Activated T-cell treated with anti-CD3 and anti-CD28 coated beads, Interleukin-2, amount 50 U/mL, for 24 hours (primary cell): ENCODE data around the gene OGDH.
"Not testable (repeated sequence)": the region's sequence is repeated elsewhere in the genome, so short reads cannot be mapped to it uniquely, and the experiment has no call there.

Experiments
- DNase-seq: peaks from one replicate; pipeline ENCODE4 v3.0.0-alpha.2; 2020
- H3K27ac Mint-ChIP-seq: 2 replicates; pipeline ENCODE4 v1.8.0; 2020; ENCODE audit warnings: mild to moderate bottlenecking, mixed read lengths
- H3K27me3 Mint-ChIP-seq: 2 replicates; pipeline ENCODE4 v1.8.0; 2020; ENCODE audit warnings: mixed read lengths
- H3K36me3 Mint-ChIP-seq: 2 replicates; pipeline ENCODE4 v1.8.0; 2020; ENCODE audit warnings: low read depth, mixed read lengths
- H3K4me1 Mint-ChIP-seq: 2 replicates; pipeline ENCODE4 v1.8.0; 2020; ENCODE audit warnings: low read depth, mixed read lengths
- H3K4me3 Mint-ChIP-seq: 2 replicates; pipeline ENCODE4 v1.8.0; 2020; ENCODE audit warnings: mild to moderate bottlenecking, moderate library complexity, mixed read lengths
- H3K9me3 Mint-ChIP-seq: 2 replicates; pipeline ENCODE4 v1.8.0; 2020; ENCODE audit warnings: mixed read lengths

Gene OGDH

DNA sequence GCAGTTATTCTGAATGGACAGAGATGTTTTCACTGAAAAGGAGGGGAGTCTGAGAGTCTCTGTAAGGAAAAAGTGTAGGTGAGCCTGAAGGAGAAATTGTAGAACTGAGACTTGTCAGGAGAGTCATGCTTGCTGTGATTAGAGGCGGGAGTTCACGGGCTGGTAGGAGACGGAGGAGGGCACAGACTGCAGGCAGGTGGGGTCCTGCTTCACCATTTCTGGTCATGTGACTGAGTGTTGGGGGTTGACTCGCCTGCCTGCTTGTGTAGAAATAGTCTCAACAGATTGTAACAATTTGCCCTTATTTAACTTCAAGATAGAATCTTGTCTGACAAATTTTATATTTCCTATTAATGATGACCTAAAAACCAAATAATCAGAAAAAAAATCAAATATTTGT is 70.3 kb downstream of the OGDH start:
- no peak overlapping the region for H3K4me3 Mint-ChIP-seq
- no peak for DNase-seq
- no peaks in the 10 kb centered on the region for H3K4me1 Mint-ChIP-seq
- no peaks in the 10 kb centered on the region for H3K9me3 Mint-ChIP-seq
- H3K36me3 Mint-ChIP-seq: peaks cover 85% of the 10 kb centered on the region
- H3K27ac Mint-ChIP-seq: no peak overlapping the region
- no peaks in the 10 kb centered on the region for H3K27me3 Mint-ChIP-seq

GRCh38 chr7:44678101-44678470 is 71.7 kb downstream of the OGDH start:
- H3K27me3 Mint-ChIP-seq: no peaks in the 10 kb centered on the region
- H3K4me3 Mint-ChIP-seq: no peak overlapping the region
- H3K27ac Mint-ChIP-seq: peak overlapping the region; percentile 51
- no peaks in the 10 kb centered on the region for H3K9me3 Mint-ChIP-seq
- DNase-seq: no peak
- H3K4me1 Mint-ChIP-seq: no peaks in the 10 kb centered on the region
- H3K36me3 Mint-ChIP-seq: peaks cover 90% of the 10 kb centered on the region

GRCh38 chr7:44678471-44679179 is 72.2 kb downstream of the OGDH start:
- no peak for DNase-seq
- no peaks in the 10 kb centered on the region for H3K4me1 Mint-ChIP-seq
- no peaks in the 10 kb centered on the region for H3K9me3 Mint-ChIP-seq
- no peaks in the 10 kb centered on the region for H3K27me3 Mint-ChIP-seq
- H3K4me3 Mint-ChIP-seq: no peak overlapping the region
- peaks cover 91% of the 10 kb centered on the region for H3K36me3 Mint-ChIP-seq
- H3K27ac Mint-ChIP-seq: peak overlapping the region; percentile 12

GRCh38 chr7:44681645-44682044 is 75.2 kb downstream of the OGDH start:
- H3K9me3 Mint-ChIP-seq: no peaks in the 10 kb centered on the region
- H3K4me1 Mint-ChIP-seq: no peaks in the 10 kb centered on the region
- H3K27ac Mint-ChIP-seq: no peak overlapping the region
- no peaks in the 10 kb centered on the region for H3K27me3 Mint-ChIP-seq
- no peak overlapping the region for H3K4me3 Mint-ChIP-seq
- no peak for DNase-seq
- peaks cover 91% of the 10 kb centered on the region for H3K36me3 Mint-ChIP-seq

DNA sequence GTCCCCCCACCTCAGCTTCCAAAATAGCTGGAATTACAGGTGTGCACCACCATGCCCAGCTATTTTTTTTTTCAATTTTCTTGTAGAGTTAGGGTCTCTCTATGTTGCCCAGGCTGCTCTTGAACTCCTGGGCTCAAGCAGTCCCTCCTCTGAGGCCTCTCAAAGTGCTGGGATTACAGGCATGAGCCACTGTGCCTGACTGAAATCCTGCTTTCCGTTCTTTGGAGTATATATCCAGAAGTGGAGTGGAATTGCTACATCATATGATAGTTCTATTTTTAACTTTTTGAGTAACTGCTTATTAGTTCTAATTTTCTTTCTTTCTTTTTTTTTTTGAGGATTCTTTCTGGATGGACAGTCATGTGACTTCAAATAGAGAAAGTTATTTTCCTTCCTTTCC is 79.3 kb downstream of the OGDH start:
- H3K4me3 Mint-ChIP-seq: no peak overlapping the region
- H3K36me3 Mint-ChIP-seq: peaks cover 79% of the 10 kb centered on the region
- H3K4me1 Mint-ChIP-seq: peaks cover 6% of the 10 kb centered on the region
- no peaks in the 10 kb centered on the region for H3K27me3 Mint-ChIP-seq
- peak overlapping the region; percentile 40 for H3K27ac Mint-ChIP-seq
- no peaks in the 10 kb centered on the region for H3K9me3 Mint-ChIP-seq
- no peak for DNase-seq

DNA sequence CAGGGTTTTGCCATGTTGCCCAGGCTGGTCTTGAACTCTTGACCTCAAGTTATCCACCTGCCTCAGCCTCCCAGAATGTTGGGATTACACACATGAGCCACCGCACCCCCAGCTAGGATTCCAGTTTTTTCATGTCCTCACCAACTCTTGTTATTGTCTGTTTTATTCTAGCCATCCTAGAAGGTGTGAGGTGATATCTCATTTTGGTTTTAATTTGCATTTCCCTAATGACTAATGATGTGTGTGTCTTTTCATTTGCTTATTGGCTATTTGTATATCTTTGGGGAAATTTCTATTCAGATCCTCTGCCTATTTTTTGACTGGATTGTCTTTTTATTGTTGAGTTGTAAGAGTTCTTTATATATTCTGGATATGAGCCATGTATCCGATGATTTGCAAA is 83.0 kb downstream of the OGDH start:
- H3K36me3 Mint-ChIP-seq: peaks cover 76% of the 10 kb centered on the region
- no peaks in the 10 kb centered on the region for H3K9me3 Mint-ChIP-seq
- H3K27me3 Mint-ChIP-seq: no peaks in the 10 kb centered on the region
- no peak overlapping the region for H3K4me3 Mint-ChIP-seq
- H3K27ac Mint-ChIP-seq: no peak overlapping the region
- peaks cover 6% of the 10 kb centered on the region for H3K4me1 Mint-ChIP-seq
- no peak for DNase-seq

GRCh38 chr7:44693641-44694313 is 87.3 kb downstream of the OGDH start:
- no peaks in the 10 kb centered on the region for H3K27me3 Mint-ChIP-seq
- no peak for DNase-seq
- no peak overlapping the region for H3K4me3 Mint-ChIP-seq
- no peaks in the 10 kb centered on the region for H3K9me3 Mint-ChIP-seq
- peaks cover 6% of the 10 kb centered on the region for H3K4me1 Mint-ChIP-seq
- H3K27ac Mint-ChIP-seq: no peak overlapping the region
- peaks cover 87% of the 10 kb centered on the region for H3K36me3 Mint-ChIP-seq

DNA sequence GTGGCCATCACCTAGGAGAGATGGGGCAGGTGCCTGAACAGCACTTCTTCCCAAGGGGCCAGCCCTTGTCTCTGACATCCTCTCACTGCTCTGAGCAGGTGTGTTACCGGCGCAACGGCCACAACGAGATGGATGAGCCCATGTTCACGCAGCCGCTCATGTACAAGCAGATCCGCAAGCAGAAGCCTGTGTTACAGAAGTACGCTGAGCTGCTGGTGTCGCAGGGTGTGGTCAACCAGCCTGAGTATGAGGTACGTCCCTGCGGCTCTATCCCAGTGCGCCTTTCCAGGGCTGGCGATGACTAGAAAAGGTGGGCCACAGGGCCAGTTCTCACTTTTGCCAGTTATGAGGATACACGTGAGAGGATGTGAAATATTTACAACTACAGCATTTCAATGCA is 87.9 kb downstream of the OGDH start:
- no peak for DNase-seq
- H3K27ac Mint-ChIP-seq: no peak overlapping the region
- no peak overlapping the region for H3K4me3 Mint-ChIP-seq
- H3K4me1 Mint-ChIP-seq: peaks cover 5% of the 10 kb centered on the region
- H3K9me3 Mint-ChIP-seq: no peaks in the 10 kb centered on the region
- H3K36me3 Mint-ChIP-seq: peaks cover 89% of the 10 kb centered on the region
- H3K27me3 Mint-ChIP-seq: no peaks in the 10 kb centered on the region

DNA sequence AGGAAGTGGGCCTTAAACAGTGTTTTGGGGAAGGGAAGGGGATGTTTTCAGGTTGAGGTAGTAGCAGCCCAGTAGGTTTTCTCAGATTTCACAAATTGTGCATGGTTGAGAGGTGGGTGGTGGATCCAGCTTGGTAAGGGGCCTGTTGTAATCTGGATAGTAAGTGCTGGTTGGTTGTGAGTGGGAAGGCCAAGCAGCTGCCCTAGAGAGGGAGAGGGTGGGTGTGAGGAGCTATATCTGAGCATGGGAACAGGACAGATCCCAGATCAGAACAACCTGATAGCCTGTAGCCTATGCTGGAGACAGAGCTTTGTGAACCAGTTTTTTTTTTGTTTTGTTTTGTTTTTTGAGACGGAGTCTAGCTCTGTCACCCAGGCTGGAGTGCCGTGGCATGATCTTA is 88.3 kb downstream of the OGDH start:
- no peaks in the 10 kb centered on the region for H3K27me3 Mint-ChIP-seq
- peaks cover 89% of the 10 kb centered on the region for H3K36me3 Mint-ChIP-seq
- no peak for DNase-seq
- no peaks in the 10 kb centered on the region for H3K9me3 Mint-ChIP-seq
- no peak overlapping the region for H3K4me3 Mint-ChIP-seq
- no peak overlapping the region for H3K27ac Mint-ChIP-seq
- H3K4me1 Mint-ChIP-seq: peaks cover 2% of the 10 kb centered on the region

- Mint-ChIP-seq H3K27ac (peak overlapping the region; percentile 66), H3K4me3 (no peak overlapping the region), H3K36me3 (peaks cover 89% of the 10 kb centered on the region), H3K4me1 (no peaks in the 10 kb centered on the region), H3K9me3 (no peaks in the 10 kb centered on the region), H3K27me3 (no peaks in the 10 kb centered on the region)
- DNase-seq: no peak
These were observed 89.3 kb downstream of the OGDH start for GRCh38 chr7:44695756-44696155.

GRCh38 chr7:44696728-44697127 is 90.3 kb downstream of the OGDH start:
- peaks cover 92% of the 10 kb centered on the region for H3K36me3 Mint-ChIP-seq
- H3K27me3 Mint-ChIP-seq: no peaks in the 10 kb centered on the region
- no peaks in the 10 kb centered on the region for H3K9me3 Mint-ChIP-seq
- no peak overlapping the region for H3K27ac Mint-ChIP-seq
- DNase-seq: no peak
- no peak overlapping the region for H3K4me3 Mint-ChIP-seq
- no peaks in the 10 kb centered on the region for H3K4me1 Mint-ChIP-seq

DNA sequence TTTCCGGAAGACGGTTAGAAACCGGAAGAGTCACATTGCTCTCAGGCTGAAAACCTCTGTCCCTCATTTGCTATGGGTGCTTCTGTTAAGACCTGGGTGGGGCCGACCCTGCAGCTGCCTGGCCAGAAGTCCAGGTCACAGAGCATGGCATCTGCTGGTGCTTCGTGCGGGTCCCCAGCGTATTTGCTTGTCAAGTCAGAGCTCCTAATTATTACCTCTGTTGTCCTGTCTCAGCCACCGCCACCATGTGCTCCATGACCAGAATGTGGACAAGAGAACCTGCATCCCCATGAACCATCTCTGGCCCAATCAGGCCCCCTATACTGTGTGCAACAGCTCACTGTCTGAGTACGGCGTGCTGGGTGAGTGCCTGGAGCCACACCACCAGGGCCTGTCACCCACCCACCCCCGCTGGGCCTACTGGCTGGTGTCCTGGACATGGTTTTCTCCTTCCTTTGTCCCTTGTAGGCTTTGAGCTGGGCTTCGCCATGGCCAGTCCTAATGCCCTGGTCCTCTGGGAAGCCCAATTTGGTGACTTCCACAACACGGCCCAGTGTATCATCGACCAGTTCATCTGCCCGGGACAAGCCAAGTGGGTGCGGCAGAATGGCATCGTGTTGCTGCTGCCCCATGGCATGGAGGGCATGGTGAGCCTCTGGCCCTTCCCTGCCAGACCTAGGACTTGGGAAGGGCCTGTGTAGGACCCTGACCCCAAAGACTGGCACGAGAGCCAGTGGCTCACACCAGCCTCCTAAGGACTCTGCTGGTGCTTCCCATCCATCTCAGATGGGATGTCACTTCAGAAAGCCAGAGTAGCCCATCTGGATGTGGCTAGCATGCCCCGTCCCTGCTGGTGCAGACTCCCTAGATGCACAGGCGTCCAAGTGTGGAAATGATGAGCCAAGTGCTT is 91.0 kb downstream of the OGDH start:
- H3K4me1 Mint-ChIP-seq: no peaks in the 10 kb centered on the region
- no peaks in the 10 kb centered on the region for H3K9me3 Mint-ChIP-seq
- no peak overlapping the region for H3K27ac Mint-ChIP-seq
- peaks cover 92% of the 10 kb centered on the region for H3K36me3 Mint-ChIP-seq
- no peaks in the 10 kb centered on the region for H3K27me3 Mint-ChIP-seq
- H3K4me3 Mint-ChIP-seq: no peak overlapping the region
- no peak for DNase-seq

DNA sequence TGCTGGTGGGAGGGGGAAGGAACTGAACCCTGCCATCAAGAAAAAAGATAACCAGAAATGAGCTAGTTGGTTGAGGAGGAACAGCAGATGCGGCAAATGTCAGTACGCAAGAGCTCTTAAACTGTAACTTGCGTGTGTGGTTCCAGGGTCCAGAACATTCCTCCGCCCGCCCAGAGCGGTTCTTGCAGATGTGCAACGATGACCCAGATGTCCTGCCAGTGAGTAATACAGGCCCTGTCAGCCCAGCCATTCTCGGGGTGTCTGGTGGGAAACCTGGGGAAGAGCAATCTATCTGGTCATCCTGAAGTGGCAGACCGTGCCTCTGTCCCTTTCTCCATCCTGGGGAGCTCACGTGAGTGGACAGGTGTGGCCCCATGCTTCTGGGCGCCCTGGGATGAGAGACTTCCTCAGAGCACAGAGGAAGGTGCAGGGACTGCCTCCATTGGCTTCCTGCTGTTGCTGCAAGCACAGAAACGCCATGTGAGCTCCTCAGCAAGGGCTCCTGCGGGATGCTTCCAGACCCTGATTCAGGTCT is 91.7 kb downstream of the OGDH start:
- Mint-ChIP-seq H3K36me3 (peaks cover 91% of the 10 kb centered on the region), H3K4me3 (no peak overlapping the region), H3K27me3 (no peaks in the 10 kb centered on the region), H3K9me3 (no peaks in the 10 kb centered on the region), H3K4me1 (no peaks in the 10 kb centered on the region), H3K27ac (no peak overlapping the region)
- no peak for DNase-seq

- Mint-ChIP-seq H3K36me3 (peaks cover 92% of the 10 kb centered on the region), H3K27ac (peak overlapping the region; percentile 30)
- DNase-seq, H3K27me3 Mint-ChIP-seq, H3K9me3 Mint-ChIP-seq, H3K4me3 Mint-ChIP-seq, H3K4me1 Mint-ChIP-seq: not testable (repeated sequence)
These were observed 93.2 kb downstream of the OGDH start for GRCh38 chr7:44699598-44699997.
